OCI-LY3 (cell line): ENCODE measurements around the gene DVL3.

ENCODE experiments used
- EZH2phosphoT487 ChIP-seq: fragments of 200-600 bp; shearing (Covaris generic); IDR thresholded peaks from 2 replicates; pipeline ENCODE4 v1.6.1; 2018; ENCODE audit warnings: antibody characterized with exemption, mixed run types, low read depth
- TF ChIP-seq, protein P1 (sequence below): fragments of 200-600, 300-600 bp; sonication (generic); IDR thresholded peaks from 2 replicates; pipeline ENCODE4 v1.5.1; 2014; ENCODE audit warnings: antibody characterized with exemption, low read length, low read depth

DNA sequence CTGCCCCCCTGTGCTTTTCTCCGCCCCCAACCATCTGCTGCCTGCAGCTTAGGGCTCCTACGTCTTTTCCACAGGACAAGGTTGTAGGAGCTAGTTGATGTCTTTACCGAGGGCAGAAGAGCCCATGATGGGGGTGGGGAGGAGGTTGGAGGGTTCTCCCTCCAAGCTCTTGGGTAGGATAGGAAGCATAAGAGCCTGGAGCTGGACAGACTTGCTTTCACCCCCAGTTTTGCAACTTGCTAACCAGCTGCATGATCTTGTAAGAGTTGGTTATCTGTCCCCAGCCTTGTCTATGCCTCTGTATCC lies 31.7 kb downstream of the DVL3 start:
- TF ChIP-seq, protein P1, sequence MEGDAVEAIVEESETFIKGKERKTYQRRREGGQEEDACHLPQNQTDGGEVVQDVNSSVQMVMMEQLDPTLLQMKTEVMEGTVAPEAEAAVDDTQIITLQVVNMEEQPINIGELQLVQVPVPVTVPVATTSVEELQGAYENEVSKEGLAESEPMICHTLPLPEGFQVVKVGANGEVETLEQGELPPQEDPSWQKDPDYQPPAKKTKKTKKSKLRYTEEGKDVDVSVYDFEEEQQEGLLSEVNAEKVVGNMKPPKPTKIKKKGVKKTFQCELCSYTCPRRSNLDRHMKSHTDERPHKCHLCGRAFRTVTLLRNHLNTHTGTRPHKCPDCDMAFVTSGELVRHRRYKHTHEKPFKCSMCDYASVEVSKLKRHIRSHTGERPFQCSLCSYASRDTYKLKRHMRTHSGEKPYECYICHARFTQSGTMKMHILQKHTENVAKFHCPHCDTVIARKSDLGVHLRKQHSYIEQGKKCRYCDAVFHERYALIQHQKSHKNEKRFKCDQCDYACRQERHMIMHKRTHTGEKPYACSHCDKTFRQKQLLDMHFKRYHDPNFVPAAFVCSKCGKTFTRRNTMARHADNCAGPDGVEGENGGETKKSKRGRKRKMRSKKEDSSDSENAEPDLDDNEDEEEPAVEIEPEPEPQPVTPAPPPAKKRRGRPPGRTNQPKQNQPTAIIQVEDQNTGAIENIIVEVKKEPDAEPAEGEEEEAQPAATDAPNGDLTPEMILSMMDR: no peak
- TF ChIP-seq EZH2phosphoT487: no peak
